Measurements from ENCODE around the gene SMARCB1.

Gene SMARCB1

GRCh38 chr22:23874871-23875270, 88.1 kb downstream of the SMARCB1 start:
- H3K27ac ChIP-seq = no peak overlapping the region
- no peak for TF ChIP-seq ZFX (IDR thresholded peaks at IDR 0.05; ENCODE audit: borderline replicate concordance)
- no peak for TF ChIP-seq CTCF (IDR thresholded peaks at IDR 0.05)

- TF ChIP-seq CTCF (IDR thresholded peaks at IDR 0.05) (no peak), ZFX (IDR thresholded peaks at IDR 0.05; ENCODE audit: borderline replicate concordance) (no peak)
- no peak overlapping the region for H3K27ac ChIP-seq
Measured at GRCh38 chr22:23875801-23876200, 89.0 kb downstream of the SMARCB1 start.

GRCh38 chr22:23877566-23877965, 90.8 kb downstream of the SMARCB1 start:
- no peak overlapping the region for H3K27ac ChIP-seq
- no peak for TF ChIP-seq ZFX (IDR thresholded peaks at IDR 0.05; ENCODE audit: borderline replicate concordance)
- TF ChIP-seq CTCF (IDR thresholded peaks at IDR 0.05) = no peak

- TF ChIP-seq CTCF (IDR thresholded peaks at IDR 0.05) (no peak), ZFX (IDR thresholded peaks at IDR 0.05; ENCODE audit: borderline replicate concordance) (no peak)
- no peak overlapping the region for H3K27ac ChIP-seq
Measured at GRCh38 chr22:23878219-23878618, 91.5 kb downstream of the SMARCB1 start.

GRCh38 chr22:23882370-23882769, 95.6 kb downstream of the SMARCB1 start:
- TF ChIP-seq CTCF (IDR thresholded peaks at IDR 0.05) (no peak), ZFX (IDR thresholded peaks at IDR 0.05; ENCODE audit: borderline replicate concordance) (no peak)
- no peak overlapping the region for H3K27ac ChIP-seq

GRCh38 chr22:23883658-23884057, 96.9 kb downstream of the SMARCB1 start:
- TF ChIP-seq ZFX (IDR thresholded peaks at IDR 0.05; ENCODE audit: borderline replicate concordance) (no peak), CTCF (IDR thresholded peaks at IDR 0.05) (no peak)
- H3K27ac ChIP-seq = no peak overlapping the region

- TF ChIP-seq ZFX (IDR thresholded peaks at IDR 0.05; ENCODE audit: borderline replicate concordance) = no peak
- no peak for TF ChIP-seq CTCF (IDR thresholded peaks at IDR 0.05)
- H3K27ac ChIP-seq = no peak overlapping the region
Measured at GRCh38 chr22:23884140-23884539, 97.4 kb downstream of the SMARCB1 start.
